ENCODE data around the gene TMBIM4. TPM values are rescaled to one million over a fixed set of nuclear protein-coding genes. Genes with fewer than 3 reads are reported as not detected.
A peak's percentile ranks its signal among the peaks of the same experiment; 100 is the strongest.

The TMBIM4 gene
- total RNA-seq, 1 experiment from 2014 or later, result 29.8 TPM

DNA sequence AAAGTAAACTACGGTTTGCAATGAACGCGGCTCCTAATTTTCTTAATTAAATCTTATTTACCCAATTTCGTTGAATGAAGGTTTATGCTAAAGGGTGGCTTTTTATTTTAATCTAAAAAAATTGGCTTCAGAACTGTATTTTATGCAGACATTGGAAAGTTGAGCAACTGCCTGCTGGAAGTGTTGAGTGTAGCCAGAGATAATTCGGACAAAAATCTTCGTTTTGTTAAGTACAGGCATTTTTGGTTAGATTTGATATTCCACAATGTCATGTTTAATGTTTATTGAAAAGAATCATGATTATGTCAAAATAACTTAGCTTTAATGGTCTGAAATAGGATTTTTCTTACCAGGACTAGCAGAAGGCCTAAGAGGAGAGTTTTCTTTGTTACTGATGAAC, 20.1 kb upstream of the TMBIM4 start:
- H3K27me3 Mint-ChIP-seq (ENCODE audit: low read depth), result peaks cover 65% of the 10 kb centered on the region
- no peak overlapping the region for H3K27ac Mint-ChIP-seq
- H3K4me3 Mint-ChIP-seq, result peak overlapping the region; percentile 61
- DNase-seq (ENCODE audit: low spot score) (no peak), ATAC-seq (no peak)
- no peak for TF ChIP-seq CBFB (CRISPR knock-in tag; IDR thresholded peaks at IDR 0.05; ENCODE audit: low read depth)
- no peak for TF ChIP-seq JAZF1 (CRISPR knock-in tag; IDR thresholded peaks at IDR 0.05)
- ChIA-PET POLR2A (no interaction called here), CTCF (no interaction called here)
- H3K9me3 Mint-ChIP-seq, result peaks cover under 1% of the 10 kb centered on the region
- peaks cover 2% of the 10 kb centered on the region; the same call in 1 of the 2 replicates for H3K4me1 Mint-ChIP-seq
- H3K36me3 Mint-ChIP-seq, result peaks cover 4% of the 10 kb centered on the region; the same call in 1 of the 2 replicates

DNA sequence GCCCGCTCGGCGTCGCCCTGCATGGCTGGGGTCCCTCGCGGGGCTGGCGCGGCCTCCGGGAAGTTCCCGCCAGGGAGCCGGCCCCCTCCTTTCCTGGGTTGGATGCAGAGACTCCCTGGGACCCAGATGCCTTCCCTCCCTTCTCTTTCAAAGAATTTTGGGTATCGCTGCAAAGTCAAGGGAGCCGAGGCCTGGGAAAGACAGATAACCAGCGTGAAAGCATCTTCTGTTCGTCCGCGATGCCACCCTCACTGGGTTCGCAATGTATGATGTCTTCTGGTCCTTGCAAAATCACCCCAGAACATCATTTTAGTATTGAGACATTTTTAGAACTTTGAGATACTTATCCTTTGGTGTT, 19.7 kb upstream of the TMBIM4 start:
- Mint-ChIP-seq H3K27me3 (ENCODE audit: low read depth) (peaks cover 70% of the 10 kb centered on the region), H3K27ac (no peak overlapping the region), H3K4me3 (peak overlapping the region; percentile 61), H3K4me1 (peaks cover 2% of the 10 kb centered on the region; the same call in 1 of the 2 replicates), H3K9me3 (peaks cover 5% of the 10 kb centered on the region), H3K36me3 (peaks cover 4% of the 10 kb centered on the region; the same call in 1 of the 2 replicates)
- ATAC-seq (no peak), DNase-seq (ENCODE audit: low spot score) (no peak)
- no peak for TF ChIP-seq ZNF317 (CRISPR knock-in tag; IDR thresholded peaks at IDR 0.05; ENCODE audit: borderline replicate concordance, low read depth)
- TF ChIP-seq HMGA2 (CRISPR knock-in tag; IDR thresholded peaks at IDR 0.05), result no peak
- peak; percentile 34; the same call in 1 of the 2 replicates for TF ChIP-seq ZNF423 (CRISPR knock-in tag; IDR thresholded peaks at IDR 0.05)
- ChIA-PET CTCF (interaction anchor here (0.6 to 1.4 kb wide), 3 partner anchors 13 to 44 kb away, joined by 3 to 6 read pairs (median 5); no protein-coding TSS in a partner anchor), POLR2A (no interaction called here)

DNA sequence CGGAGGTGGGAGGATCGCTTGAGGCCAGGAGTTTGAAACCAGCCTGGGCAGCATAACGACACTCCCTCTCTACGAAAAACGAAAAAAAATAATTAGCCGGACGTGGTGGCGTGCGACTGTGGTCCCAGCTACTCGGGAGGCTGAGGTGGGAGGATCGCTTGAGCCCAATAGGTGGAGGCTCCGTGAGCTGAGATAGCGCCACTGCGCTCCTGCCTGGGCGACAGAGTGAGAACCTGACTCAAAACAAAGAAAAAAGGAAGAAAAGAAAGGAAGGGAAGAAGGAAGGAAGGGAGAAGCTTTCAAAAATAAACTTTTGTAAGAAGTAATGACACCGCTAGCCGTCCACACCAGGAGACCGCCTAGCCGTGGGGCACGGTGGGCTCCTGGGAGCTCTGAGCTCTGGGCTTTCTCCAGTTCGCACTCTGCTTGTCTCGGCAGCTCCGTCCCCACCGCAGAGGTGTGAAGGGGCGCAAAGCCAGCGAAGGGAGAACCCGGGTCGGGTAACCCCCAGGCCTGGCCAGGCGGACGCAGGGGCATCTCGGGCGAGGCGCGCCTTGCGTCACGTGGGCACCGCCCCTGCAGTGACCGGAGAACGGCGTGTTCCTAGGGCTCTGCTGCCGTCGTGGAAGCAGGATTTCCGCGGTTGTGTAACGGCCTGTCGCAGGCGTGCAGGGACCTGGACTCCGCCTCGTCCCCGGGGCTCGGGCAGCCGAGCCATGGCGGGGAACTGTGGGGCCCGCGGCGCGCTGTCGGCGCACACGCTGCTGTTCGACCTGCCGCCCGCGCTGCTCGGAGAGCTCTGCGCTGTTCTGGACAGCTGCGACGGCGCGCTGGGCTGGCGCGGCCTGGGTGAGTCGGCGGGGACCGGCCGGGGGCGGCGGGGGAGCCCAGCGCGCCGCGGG, 19.0 kb upstream of the TMBIM4 start, which contains the start of gene IRAK3:
TSS of gene IRAK3 (plus strand) at position 631 of the 902 bp plus-strand sequence. CDS start at position 717, 86 bp downstream.
- ChIA-PET POLR2A (no interaction called here), CTCF (interaction anchor here (0.6 to 1.4 kb wide), 3 partner anchors 14 to 44 kb away, joined by 3 to 6 read pairs (median 5); no protein-coding TSS in a partner anchor)
- H3K4me3 Mint-ChIP-seq, result peak within 1 kb of the TSS; percentile 62
- H3K9me3 Mint-ChIP-seq, result peaks cover 7% of the 10 kb centered on the region
- peak; percentile 52 for DNase-seq (ENCODE audit: low spot score)
- peak; percentile 94 for ATAC-seq
- peaks cover 72% of the 10 kb centered on the region for H3K27me3 Mint-ChIP-seq (ENCODE audit: low read depth)
- peaks cover 4% of the 10 kb centered on the region; the same call in 1 of the 2 replicates for H3K36me3 Mint-ChIP-seq
- no peak within 1 kb of the TSS for H3K27ac Mint-ChIP-seq
- H3K4me1 Mint-ChIP-seq, result peaks cover 2% of the 10 kb centered on the region; the same call in 1 of the 2 replicates
- TF ChIP-seq, protein P1, sequence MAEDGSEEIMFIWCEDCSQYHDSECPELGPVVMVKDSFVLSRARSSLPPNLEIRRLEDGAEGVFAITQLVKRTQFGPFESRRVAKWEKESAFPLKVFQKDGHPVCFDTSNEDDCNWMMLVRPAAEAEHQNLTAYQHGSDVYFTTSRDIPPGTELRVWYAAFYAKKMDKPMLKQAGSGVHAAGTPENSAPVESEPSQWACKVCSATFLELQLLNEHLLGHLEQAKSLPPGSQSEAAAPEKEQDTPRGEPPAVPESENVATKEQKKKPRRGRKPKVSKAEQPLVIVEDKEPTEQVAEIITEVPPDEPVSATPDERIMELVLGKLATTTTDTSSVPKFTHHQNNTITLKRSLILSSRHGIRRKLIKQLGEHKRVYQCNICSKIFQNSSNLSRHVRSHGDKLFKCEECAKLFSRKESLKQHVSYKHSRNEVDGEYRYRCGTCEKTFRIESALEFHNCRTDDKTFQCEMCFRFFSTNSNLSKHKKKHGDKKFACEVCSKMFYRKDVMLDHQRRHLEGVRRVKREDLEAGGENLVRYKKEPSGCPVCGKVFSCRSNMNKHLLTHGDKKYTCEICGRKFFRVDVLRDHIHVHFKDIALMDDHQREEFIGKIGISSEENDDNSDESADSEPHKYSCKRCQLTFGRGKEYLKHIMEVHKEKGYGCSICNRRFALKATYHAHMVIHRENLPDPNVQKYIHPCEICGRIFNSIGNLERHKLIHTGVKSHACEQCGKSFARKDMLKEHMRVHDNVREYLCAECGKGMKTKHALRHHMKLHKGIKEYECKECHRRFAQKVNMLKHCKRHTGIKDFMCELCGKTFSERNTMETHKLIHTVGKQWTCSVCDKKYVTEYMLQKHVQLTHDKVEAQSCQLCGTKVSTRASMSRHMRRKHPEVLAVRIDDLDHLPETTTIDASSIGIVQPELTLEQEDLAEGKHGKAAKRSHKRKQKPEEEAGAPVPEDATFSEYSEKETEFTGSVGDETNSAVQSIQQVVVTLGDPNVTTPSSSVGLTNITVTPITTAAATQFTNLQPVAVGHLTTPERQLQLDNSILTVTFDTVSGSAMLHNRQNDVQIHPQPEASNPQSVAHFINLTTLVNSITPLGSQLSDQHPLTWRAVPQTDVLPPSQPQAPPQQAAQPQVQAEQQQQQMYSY (CRISPR knock-in tag; IDR thresholded peaks at IDR 0.05), result peak; percentile 11; the same call in 1 of the 2 replicates
- TF ChIP-seq, protein P2, sequence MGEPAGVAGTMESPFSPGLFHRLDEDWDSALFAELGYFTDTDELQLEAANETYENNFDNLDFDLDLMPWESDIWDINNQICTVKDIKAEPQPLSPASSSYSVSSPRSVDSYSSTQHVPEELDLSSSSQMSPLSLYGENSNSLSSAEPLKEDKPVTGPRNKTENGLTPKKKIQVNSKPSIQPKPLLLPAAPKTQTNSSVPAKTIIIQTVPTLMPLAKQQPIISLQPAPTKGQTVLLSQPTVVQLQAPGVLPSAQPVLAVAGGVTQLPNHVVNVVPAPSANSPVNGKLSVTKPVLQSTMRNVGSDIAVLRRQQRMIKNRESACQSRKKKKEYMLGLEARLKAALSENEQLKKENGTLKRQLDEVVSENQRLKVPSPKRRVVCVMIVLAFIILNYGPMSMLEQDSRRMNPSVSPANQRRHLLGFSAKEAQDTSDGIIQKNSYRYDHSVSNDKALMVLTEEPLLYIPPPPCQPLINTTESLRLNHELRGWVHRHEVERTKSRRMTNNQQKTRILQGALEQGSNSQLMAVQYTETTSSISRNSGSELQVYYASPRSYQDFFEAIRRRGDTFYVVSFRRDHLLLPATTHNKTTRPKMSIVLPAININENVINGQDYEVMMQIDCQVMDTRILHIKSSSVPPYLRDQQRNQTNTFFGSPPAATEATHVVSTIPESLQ (CRISPR knock-in tag; IDR thresholded peaks at IDR 0.05), result no peak
- TF ChIP-seq, protein P3, sequence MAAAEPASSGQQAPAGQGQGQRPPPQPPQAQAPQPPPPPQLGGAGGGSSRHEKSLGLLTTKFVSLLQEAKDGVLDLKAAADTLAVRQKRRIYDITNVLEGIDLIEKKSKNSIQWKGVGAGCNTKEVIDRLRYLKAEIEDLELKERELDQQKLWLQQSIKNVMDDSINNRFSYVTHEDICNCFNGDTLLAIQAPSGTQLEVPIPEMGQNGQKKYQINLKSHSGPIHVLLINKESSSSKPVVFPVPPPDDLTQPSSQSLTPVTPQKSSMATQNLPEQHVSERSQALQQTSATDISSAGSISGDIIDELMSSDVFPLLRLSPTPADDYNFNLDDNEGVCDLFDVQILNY (CRISPR knock-in tag; IDR thresholded peaks at IDR 0.05), result peak; percentile 72
- no peak for TF ChIP-seq ETV6 (CRISPR knock-in tag; IDR thresholded peaks at IDR 0.05)
- peak; percentile 89; the same call in 1 of the 2 replicates for TF ChIP-seq SMAD4 (CRISPR knock-in tag; IDR thresholded peaks at IDR 0.05)
- no peak for TF ChIP-seq ZBTB21 (CRISPR knock-in tag; IDR thresholded peaks at IDR 0.05; ENCODE audit: borderline replicate concordance)
- TF ChIP-seq JUN (CRISPR knock-in tag; IDR thresholded peaks at IDR 0.05), result peak; percentile 89
- TF ChIP-seq, protein P4, sequence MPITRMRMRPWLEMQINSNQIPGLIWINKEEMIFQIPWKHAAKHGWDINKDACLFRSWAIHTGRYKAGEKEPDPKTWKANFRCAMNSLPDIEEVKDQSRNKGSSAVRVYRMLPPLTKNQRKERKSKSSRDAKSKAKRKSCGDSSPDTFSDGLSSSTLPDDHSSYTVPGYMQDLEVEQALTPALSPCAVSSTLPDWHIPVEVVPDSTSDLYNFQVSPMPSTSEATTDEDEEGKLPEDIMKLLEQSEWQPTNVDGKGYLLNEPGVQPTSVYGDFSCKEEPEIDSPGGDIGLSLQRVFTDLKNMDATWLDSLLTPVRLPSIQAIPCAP (CRISPR knock-in tag; IDR thresholded peaks at IDR 0.05), result peak; percentile 82; the same call in 1 of the 2 replicates
- 0 out of 2 replicates have a peak, but pooled peaks have one; percentile 81 for TF ChIP-seq ZNF138 (CRISPR knock-in tag; conservative IDR thresholded peaks at IDR 0.05)
- TF ChIP-seq, protein P5, sequence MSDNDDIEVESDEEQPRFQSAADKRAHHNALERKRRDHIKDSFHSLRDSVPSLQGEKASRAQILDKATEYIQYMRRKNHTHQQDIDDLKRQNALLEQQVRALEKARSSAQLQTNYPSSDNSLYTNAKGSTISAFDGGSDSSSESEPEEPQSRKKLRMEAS (CRISPR knock-in tag; IDR thresholded peaks at IDR 0.05), result peak; percentile 99
- TF ChIP-seq JAZF1 (CRISPR knock-in tag; IDR thresholded peaks at IDR 0.05), result no peak
- TF ChIP-seq CREB1 (CRISPR knock-in tag; IDR thresholded peaks at IDR 0.05), result peak; percentile 75; the same call in 1 of the 2 replicates
- TF ChIP-seq, protein P6, sequence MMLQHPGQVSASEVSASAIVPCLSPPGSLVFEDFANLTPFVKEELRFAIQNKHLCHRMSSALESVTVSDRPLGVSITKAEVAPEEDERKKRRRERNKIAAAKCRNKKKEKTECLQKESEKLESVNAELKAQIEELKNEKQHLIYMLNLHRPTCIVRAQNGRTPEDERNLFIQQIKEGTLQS (CRISPR knock-in tag; conservative IDR thresholded peaks at IDR 0.05), result peak; percentile 78; the same call in 1 of the 2 replicates
- no peak for TF ChIP-seq MXD4 (CRISPR knock-in tag; IDR thresholded peaks at IDR 0.05; ENCODE audit: borderline replicate concordance)
